ENCODE results near the gene TMA7.

DNA sequence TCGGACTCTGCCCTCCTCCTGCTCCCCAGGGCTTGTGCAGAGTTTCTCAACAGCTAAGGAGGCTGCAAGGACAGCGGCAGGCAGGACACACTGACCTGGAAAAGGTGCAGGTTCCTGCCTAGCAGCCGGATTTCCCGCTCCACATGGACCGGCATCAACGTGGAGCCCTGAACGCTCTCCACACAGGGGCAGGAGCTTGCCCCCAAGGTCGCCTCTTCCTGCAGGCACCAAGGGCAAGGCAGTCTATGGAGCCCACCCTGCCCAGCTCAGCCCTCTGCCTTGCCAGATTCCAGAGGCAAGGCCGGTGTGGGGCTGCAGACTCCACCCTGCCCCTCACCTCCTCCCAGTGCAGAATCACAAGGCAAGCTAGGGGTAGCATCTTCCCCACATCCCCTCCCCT is 20.9 kb upstream of the TMA7 start:
- TF ChIP-seq TAF1 (IDR thresholded peaks at IDR 0.05; ENCODE audit: borderline replicate concordance, low read depth, low read length) (no peak), POLR2A (IDR thresholded peaks at IDR 0.05; ENCODE audit: low read depth, low read length) (no peak)

Data from GM12892 (cell line).